HepG2 (cell line): ENCODE results near the gene G6PC3. TPM values are rescaled to one million over a fixed set of nuclear protein-coding genes. Genes with fewer than 3 reads are reported as not detected.
A peak's percentile ranks its signal among the peaks of the same experiment; 100 is the strongest.

ENCODE experiments used
- AHR ChIP-seq: IDR thresholded peaks from 2 replicates; pipeline ENCODE4 v1.6.1; 2018; ENCODE audit warnings: missing genetic modification reagents, missing compliant biosample characterization
- DZIP1 ChIP-seq: sonication (generic); formaldehyde crosslinking; IDR thresholded peaks from 2 replicates; pipeline ENCODE4 v1.5.0; 2020; ENCODE audit warnings: mild to moderate bottlenecking, missing genetic modification reagents
- FOXA3 ChIP-seq: IDR thresholded peaks from 2 replicates; pipeline ENCODE4 v1.6.1; 2016; ENCODE audit warnings: missing genetic modification reagents, missing compliant biosample characterization
- GLI4 ChIP-seq: sonication (generic); formaldehyde crosslinking; IDR thresholded peaks from 2 replicates; pipeline ENCODE4 v1.5.1; 2020; ENCODE audit warnings: missing genetic modification reagents, mild to moderate bottlenecking, moderate library complexity, borderline replicate concordance
- HNRNPL ChIP-seq: fragments of 200-400 bp; formaldehyde crosslinking; IDR thresholded peaks from 2 replicates; pipeline ENCODE4 v1.6.1; 2017; ENCODE audit warnings: mild to moderate bottlenecking, low read depth, low read length
- KLF13 ChIP-seq: sonication (generic); formaldehyde crosslinking; IDR thresholded peaks from 2 replicates; pipeline ENCODE4 v1.4.0; 2020; ENCODE audit warnings: mild to moderate bottlenecking, missing genetic modification reagents
- MIXL1 ChIP-seq: IDR thresholded peaks from 2 replicates; pipeline ENCODE4 v1.6.1; 2016
- PATZ1 ChIP-seq: sonication (generic); formaldehyde crosslinking; IDR thresholded peaks from 2 replicates; pipeline ENCODE4 v1.4.0; 2020; ENCODE audit warnings: missing genetic modification reagents
- PHB2 ChIP-seq: fragments of 450-650 bp; IDR thresholded peaks from 2 replicates; pipeline ENCODE4 v1.6.1; 2018; ENCODE audit not compliant: partially characterized antibody
- POLR2A ChIP-seq, 2 experiments: IDR thresholded peaks; 2 replicates each; pipeline ENCODE4 v1.6.1; 2011; ENCODE audit warnings: low read depth in 2 of 2, low read length in 2 of 2, mild to moderate bottlenecking in 1 of 2, moderate library complexity in 1 of 2; ENCODE audit not compliant: insufficient read depth in 1 of 2
- POLR2AphosphoS2 ChIP-seq: IDR thresholded peaks from 2 replicates; pipeline ENCODE4 v1.6.1; 2011; ENCODE audit warnings: low read depth, low read length, improper control_type of control experiment
- RFXAP ChIP-seq: sonication (generic); formaldehyde crosslinking; IDR thresholded peaks from 2 replicates; pipeline ENCODE4 v1.4.0; 2020; ENCODE audit warnings: missing genetic modification reagents, borderline replicate concordance
- RORA ChIP-seq: sonication (generic); formaldehyde crosslinking; IDR thresholded peaks from 2 replicates; pipeline ENCODE4 v1.5.0; 2020; ENCODE audit warnings: mild to moderate bottlenecking, missing genetic modification reagents, moderate library complexity
- SNAPC2 ChIP-seq: sonication (generic); formaldehyde crosslinking; IDR thresholded peaks from 2 replicates; pipeline ENCODE4 v1.8.1; 2022; ENCODE audit warnings: mild to moderate bottlenecking, missing genetic modification reagents
- TBX3 ChIP-seq: fragments of 450-650 bp; IDR thresholded peaks from 2 replicates; pipeline ENCODE4 v1.6.1; 2017; ENCODE audit warnings: antibody characterized with exemption, mild to moderate bottlenecking, inconsistent platforms, borderline replicate concordance
- TEAD3 ChIP-seq: optimal IDR thresholded peaks from 2 replicates; pipeline ENCODE3; 2016; ENCODE audit warnings: borderline replicate concordance
- THAP11 ChIP-seq: IDR thresholded peaks from 2 replicates; pipeline ENCODE4 v1.6.1; 2016; ENCODE audit warnings: missing biosample characterization, missing genetic modification reagents
- ZFP62 ChIP-seq: sonication (generic); formaldehyde crosslinking; IDR thresholded peaks from 2 replicates; pipeline ENCODE4 v1.4.0; 2020; ENCODE audit warnings: missing genetic modification reagents
- ZFY ChIP-seq: sonication (generic); formaldehyde crosslinking; IDR thresholded peaks from 2 replicates; pipeline ENCODE4 v1.4.0; 2020; ENCODE audit warnings: missing genetic modification reagents
- ZNF510 ChIP-seq: sonication (generic); formaldehyde crosslinking; IDR thresholded peaks from 2 replicates; pipeline ENCODE4 v1.4.0; 2020; ENCODE audit warnings: low read depth, mild to moderate bottlenecking, missing genetic modification reagents
- ZNF687 ChIP-seq: sonication (generic); formaldehyde crosslinking; IDR thresholded peaks from 2 replicates; pipeline ENCODE4 v1.5.1; 2020; ENCODE audit warnings: mild to moderate bottlenecking, missing genetic modification reagents, moderate library complexity
- ZZZ3 ChIP-seq: sonication (generic); formaldehyde crosslinking; IDR thresholded peaks from 2 replicates; pipeline ENCODE4 v1.4.0; 2020; ENCODE audit warnings: missing genetic modification reagents, mild to moderate bottlenecking, borderline replicate concordance
- polyA plus RNA-seq, 8 experiments: library from polyadenylated mRNA; depleted of rRNA in 3 of 8; stranded (reverse) in 7 of 8; unstranded in 1 of 8; fragments of >200 nt; fragmentation: Illumina TruSeq in 4 of 8; extraction: Trizol in 4 of 8; gene quantifications; 2 replicates each; pipeline versions ENCODE4 v1.2.1 to v1.2.3, GENCODE V29; 2011 to 2016; ENCODE audit warnings: low read depth in 4 of 8, missing spikeins in 1 of 8, mixed read lengths in 1 of 8; ENCODE audit not compliant: insufficient read depth in 1 of 8
- total RNA-seq, 5 experiments: library from RNA; depleted of rRNA; stranded (reverse); fragments of >200 nt; fragmentation: Illumina TruSeq; extraction: Trizol; gene quantifications; 2 replicates each; pipeline ENCODE4 v1.2.3, GENCODE V29; 2016; ENCODE audit warnings: low read depth in 1 of 5

Gene G6PC3
- total and polyA plus RNA-seq, 2 of the 13 experiments (the other 11 are each of a cell fraction or from before 2014, with no cell fraction given) = 38.5 to 75.8 TPM

GRCh38 chr17:44086364-44087311 lies 16.1 kb downstream of the G6PC3 start (continued):
- TF ChIP-seq TBX3 (peak; percentile 22; the same call in 1 of the 2 replicates), DZIP1 (no peak), RFXAP (no peak), ZFP62 (CRISPR knock-in tag) (no peak), AHR (0 out of 2 replicates have a peak, but pooled peaks have one; percentile 30), RORA (CRISPR knock-in tag) (no peak), FOXA3 (CRISPR knock-in tag) (peak; percentile 84), POLR2AphosphoS2 (0 out of 2 replicates have a peak, but pooled peaks have one; percentile 73), THAP11 (CRISPR knock-in tag) (no peak), PHB2 (no peak), KLF13 (CRISPR knock-in tag) (no peak), MIXL1 (CRISPR knock-in tag) (no peak), ZNF687 (CRISPR knock-in tag) (peak; percentile 57), ZNF510 (no peak), PATZ1 (CRISPR knock-in tag) (peak; percentile 76), GLI4 (CRISPR knock-in tag) (no peak), SNAPC2 (CRISPR knock-in tag) (no peak), POLR2A (IDR thresholded peaks at IDR 0.05; ENCODE audit: insufficient read depth in 1 of 2, low read depth in 2 of 2, low read length in 2 of 2) (peak in 1 of 2 experiments; percentile 13; a peak in 1 of 4 replicates), ZFY (CRISPR knock-in tag) (0 out of 2 replicates have a peak, but pooled peaks have one; percentile 2), ZZZ3 (CRISPR knock-in tag) (no peak), TEAD3 (CRISPR knock-in tag) (peak; percentile 34), HNRNPL (0 out of 2 replicates have a peak, but pooled peaks have one; percentile 27)
